GM13977 (cell line): Measurements from ENCODE around the gene RNF217.

ENCODE experiments used
- DNase-seq: peaks from one replicate; pipeline ENCODE4 v3.0.0; 2012; ENCODE audit warnings: low spot score
- in situ Hi-C: fragments of 300-500 bp; cut with MboI; formaldehyde crosslinking; loops from one replicate; pipeline ENCODE4 v1.12.0; 2022; ENCODE audit warnings: low sequenced_read_pairs, low pct_unique_long_range_greater_than_20kb, mixed read lengths, inconsistent platforms; ENCODE audit not compliant: unreplicated experiment
- TF ChIP-seq, protein P1 (sequence below): IDR thresholded peaks from 2 replicates; pipeline ENCODE4 v1.5.1; 2012; ENCODE audit warnings: mild to moderate bottlenecking, control low read depth; ENCODE audit not compliant: insufficient read depth; ENCODE audit errors: extremely low read depth, missing control alignments

Gene RNF217

DNA sequence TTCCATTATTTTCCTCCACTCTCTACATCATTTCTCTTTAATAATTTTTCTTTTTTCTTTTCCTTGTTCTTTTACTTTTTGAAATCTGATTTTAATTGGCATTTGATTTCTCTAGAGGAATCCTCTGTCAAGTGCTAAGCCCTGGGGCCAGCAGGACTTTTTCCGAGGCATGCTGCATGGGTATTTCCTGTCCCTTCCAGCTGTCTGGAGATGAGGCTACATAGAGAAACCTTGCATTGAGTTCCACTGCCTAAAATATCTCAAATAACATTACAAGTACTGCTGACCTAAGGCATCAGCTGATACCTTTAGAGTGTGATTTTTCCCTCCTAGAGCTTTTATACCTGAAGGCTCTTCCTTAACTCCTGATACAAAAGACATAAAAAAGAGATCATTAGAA is 6.2 kb downstream of the RNF217 start:
- no peak for DNase-seq
- in situ Hi-C loops = no loop called here
- TF ChIP-seq, protein P1, sequence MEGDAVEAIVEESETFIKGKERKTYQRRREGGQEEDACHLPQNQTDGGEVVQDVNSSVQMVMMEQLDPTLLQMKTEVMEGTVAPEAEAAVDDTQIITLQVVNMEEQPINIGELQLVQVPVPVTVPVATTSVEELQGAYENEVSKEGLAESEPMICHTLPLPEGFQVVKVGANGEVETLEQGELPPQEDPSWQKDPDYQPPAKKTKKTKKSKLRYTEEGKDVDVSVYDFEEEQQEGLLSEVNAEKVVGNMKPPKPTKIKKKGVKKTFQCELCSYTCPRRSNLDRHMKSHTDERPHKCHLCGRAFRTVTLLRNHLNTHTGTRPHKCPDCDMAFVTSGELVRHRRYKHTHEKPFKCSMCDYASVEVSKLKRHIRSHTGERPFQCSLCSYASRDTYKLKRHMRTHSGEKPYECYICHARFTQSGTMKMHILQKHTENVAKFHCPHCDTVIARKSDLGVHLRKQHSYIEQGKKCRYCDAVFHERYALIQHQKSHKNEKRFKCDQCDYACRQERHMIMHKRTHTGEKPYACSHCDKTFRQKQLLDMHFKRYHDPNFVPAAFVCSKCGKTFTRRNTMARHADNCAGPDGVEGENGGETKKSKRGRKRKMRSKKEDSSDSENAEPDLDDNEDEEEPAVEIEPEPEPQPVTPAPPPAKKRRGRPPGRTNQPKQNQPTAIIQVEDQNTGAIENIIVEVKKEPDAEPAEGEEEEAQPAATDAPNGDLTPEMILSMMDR = no peak

DNA sequence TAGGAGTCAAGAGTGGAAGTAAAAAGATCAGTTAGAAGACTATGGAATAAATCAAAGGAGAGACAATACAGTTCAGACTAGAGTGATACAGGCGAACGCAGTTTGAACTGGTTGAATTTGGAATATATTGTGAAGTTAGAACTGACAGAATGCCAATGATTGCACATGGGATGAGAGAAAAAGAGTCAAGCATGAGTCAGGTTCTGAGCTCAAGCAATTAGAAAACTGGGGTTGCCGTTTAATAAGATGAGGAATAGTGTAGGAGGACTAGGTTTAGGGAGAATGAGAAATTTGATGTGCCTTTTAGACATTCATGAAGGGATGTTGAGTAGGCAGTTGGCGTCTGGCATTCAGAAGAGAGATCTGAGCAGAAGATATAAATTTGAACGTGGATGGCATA is 8.0 kb downstream of the RNF217 start:
- TF ChIP-seq, protein P1 = no peak
- no peak for DNase-seq
- in situ Hi-C loops = no loop called here

DNA sequence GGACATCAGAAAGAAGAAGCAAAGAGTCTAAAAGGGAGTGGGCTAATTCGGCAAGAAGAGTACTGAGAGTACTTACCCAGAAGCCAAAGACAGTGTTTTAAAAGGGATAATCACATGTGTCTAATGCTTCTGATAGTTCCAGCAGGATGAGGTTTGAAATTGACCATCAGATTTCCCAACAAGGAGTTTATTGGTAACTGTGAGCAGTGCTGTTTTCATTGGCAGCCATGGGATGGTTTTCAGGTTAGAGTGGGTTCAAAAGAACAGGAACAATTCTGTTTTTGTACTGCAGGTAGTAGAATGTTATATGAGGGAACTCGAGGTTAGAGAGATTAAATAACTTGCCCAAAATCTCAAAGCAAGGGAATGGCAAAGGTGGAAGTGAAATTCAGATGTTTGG is 8.5 kb downstream of the RNF217 start:
- in situ Hi-C loops = no loop called here
- TF ChIP-seq, protein P1 = no peak
- no peak for DNase-seq

DNA sequence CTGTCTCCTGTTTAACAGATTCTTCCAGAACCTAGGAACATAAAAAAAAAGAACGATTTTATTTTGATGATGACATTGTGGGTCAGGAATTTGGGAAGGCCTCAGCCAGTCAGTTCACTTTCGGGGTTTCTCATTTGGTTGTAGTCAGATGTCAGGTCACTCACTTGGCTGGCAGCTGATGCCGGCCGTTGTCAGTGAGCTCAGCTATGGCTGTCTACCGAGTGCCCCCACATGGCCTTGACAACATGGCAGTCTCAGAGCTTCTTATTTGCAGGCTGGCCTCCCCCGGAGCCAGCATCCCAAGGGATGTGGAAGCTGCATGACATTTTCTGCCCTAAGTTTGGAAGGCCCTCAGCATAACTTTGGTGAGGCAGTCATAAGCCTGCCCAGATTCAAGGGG is 11.5 kb downstream of the RNF217 start:
- DNase-seq = no peak
- in situ Hi-C loops = no loop called here
- TF ChIP-seq, protein P1 = no peak

DNA sequence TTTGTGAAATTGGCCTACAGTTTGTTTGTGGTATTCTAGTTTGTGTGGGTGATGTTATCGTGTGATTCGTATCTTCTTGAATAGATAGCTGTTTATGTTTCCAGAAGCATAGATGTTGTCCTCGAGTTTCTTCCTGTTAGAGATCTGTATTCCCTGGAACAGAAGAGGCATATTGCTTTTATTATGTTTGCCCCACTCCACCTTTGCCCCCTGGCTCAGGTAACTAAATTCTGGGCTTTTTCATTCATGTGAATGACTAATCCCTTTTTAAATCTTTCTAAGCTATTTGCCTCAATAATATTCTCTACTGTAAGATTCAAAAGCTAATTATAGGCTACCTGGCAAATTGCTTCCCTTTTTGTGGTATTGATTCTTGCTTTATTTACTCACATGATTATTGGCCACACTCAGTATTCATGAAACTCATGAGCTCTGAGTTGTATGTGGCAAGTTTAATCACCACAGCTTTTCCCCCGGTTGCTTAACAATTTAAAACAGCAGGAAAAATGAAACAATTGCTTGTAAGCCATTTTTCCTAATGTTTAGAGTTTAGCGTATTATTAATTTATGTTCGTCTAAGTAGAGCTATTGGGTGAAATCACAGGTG is 12.6 kb downstream of the RNF217 start:
- in situ Hi-C loops = no loop called here
- no peak for DNase-seq

DNA sequence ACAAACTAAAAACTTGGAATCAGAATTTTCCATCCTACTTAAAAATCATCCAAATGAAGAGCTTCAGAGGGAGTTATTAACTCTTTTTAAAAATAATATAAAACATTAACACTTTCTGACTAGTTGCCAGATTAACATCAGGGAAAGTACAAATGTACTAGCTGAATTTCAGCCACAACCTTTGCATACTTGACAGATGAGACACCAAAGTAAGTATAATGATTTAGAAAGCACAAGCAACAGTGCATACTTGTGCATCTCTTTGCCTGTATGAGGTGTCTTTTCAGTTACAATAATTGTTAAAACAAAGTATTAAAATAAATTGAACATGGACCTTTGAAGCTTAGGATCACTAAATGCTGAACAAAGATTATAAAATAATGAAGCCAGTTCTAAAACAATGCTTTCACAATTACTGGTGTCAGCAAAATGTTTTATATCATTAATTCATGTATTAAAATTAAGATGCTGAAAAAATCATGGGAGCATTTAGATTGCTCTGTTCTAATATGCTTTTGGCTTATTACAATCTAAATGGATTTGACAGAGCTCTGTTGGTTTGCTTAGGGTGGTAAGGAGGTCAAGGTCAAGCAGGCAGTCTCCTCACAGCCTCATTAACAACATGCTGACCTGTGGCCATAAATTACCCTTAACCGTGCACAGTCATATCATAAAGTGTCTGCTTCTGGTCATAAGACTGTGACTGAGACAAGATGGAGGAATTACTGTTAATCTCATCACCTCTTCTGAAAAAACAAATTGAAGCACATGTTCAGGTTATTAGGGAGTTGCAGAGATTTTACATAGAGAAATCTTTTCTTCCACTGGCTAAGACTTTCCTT is 15.1 kb downstream of the RNF217 start:
- in situ Hi-C loops = no loop called here
- DNase-seq = no peak

More for the DNA sequence above, 12.6 kb downstream of the RNF217 start:
- TF ChIP-seq, protein P1 = no peak

More for the DNA sequence above, 15.1 kb downstream of the RNF217 start:
- TF ChIP-seq, protein P1 = no peak
